Measurements from ENCODE around the gene FXYD4.
"Not testable (repeated sequence)": the region's sequence is repeated elsewhere in the genome, so short reads cannot be mapped to it uniquely, and the experiment has no call there.

FXYD4 gene, protein sequence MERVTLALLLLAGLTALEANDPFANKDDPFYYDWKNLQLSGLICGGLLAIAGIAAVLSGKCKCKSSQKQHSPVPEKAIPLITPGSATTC

DNA sequence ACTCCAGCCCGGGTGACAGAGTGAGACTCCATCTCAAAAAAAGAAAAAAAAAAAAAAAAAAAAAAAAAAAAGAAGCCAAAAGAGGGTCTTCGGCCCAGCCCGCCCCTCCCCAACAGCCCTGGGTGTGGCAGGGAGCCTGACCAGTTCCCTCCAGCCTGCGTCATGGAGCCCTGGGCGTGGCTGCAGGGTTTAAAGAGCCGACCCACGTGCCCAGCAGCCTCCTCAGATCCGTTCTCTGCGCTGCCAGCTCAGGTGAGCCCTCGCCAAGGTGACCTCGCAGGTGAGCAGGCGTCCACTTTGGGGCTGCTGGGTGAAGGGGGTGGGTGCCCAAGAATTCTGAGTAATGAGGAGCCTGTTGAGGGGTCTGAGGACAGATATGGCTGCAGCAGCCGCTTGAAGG, at the start of gene FXYD4:
Gene FXYD4, plus strand, starts transcription at position 219 of the 400 bp plus-strand sequence. CDS start 2,111 bp downstream, outside the sequence.
- no peaks in the 10 kb centered on the region for H3K36me3 ChIP-seq (ENCODE audit: insufficient read depth, low read length)
- no peaks in the 10 kb centered on the region for H3K9me3 ChIP-seq (ENCODE audit: control insufficient read depth, insufficient read depth, low read length)
- H3K9ac ChIP-seq (ENCODE audit: low read depth, low read length), result no peak within 1 kb of the TSS
- H3K4me1 ChIP-seq (ENCODE audit: insufficient read depth, low read length), result no peaks in the 10 kb centered on the region; the same call in none of the 2 replicates

DNA sequence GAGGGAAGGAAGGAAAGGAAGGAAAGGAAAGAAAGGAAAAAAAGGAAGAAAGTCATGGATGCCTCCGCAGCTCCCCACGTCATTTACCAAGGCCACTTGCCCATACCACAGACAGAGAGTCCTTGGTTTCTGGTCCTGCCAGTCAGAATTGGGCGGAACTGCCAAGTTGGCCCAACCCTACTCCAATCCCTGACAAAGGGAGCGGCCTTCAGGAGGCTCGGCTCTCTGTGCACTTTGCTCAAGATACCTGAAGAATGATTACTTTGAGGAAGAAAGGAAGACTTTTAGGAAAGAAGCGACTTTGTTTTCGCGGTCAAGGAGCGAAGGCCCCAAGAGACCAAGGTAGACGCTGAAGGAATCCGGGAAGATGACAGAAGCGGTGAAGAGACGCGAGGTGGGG, 49.1 kb upstream of the FXYD4 start:
- Histone ChIP-seq H3K36me3 (ENCODE audit: insufficient read depth, low read length) (no peaks in the 10 kb centered on the region), H3K9me3 (ENCODE audit: control insufficient read depth, insufficient read depth, low read length) (no peaks in the 10 kb centered on the region), H3K9ac (ENCODE audit: low read depth, low read length) (peak overlapping the region; percentile 41; the same call in 1 of the 2 replicates), H3K4me1 (ENCODE audit: insufficient read depth, low read length) (peaks cover 16% of the 10 kb centered on the region)

- H3K9ac ChIP-seq (ENCODE audit: low read depth, low read length), result peak overlapping the region; percentile 54; the same call in 1 of the 2 replicates
Measured at GRCh38 chr10:43322769-43323168, 48.7 kb upstream of the FXYD4 start.

GRCh38 chr10:43323245-43323644, 48.2 kb upstream of the FXYD4 start:
- Histone ChIP-seq H3K36me3 (ENCODE audit: insufficient read depth, low read length) (no peaks in the 10 kb centered on the region), H3K4me1 (ENCODE audit: insufficient read depth, low read length) (peaks cover 16% of the 10 kb centered on the region), H3K9ac (ENCODE audit: low read depth, low read length) (peak overlapping the region; percentile 54; the same call in 1 of the 2 replicates), H3K9me3 (ENCODE audit: control insufficient read depth, insufficient read depth, low read length) (no peaks in the 10 kb centered on the region)

More at GRCh38 chr10:43322769-43323168, 48.7 kb upstream of the FXYD4 start:
- no peaks in the 10 kb centered on the region for H3K9me3 ChIP-seq (ENCODE audit: control insufficient read depth, insufficient read depth, low read length)
- H3K36me3 ChIP-seq (ENCODE audit: insufficient read depth, low read length), result no peaks in the 10 kb centered on the region
- H3K4me1 ChIP-seq (ENCODE audit: insufficient read depth, low read length), result peaks cover 16% of the 10 kb centered on the region

DNA sequence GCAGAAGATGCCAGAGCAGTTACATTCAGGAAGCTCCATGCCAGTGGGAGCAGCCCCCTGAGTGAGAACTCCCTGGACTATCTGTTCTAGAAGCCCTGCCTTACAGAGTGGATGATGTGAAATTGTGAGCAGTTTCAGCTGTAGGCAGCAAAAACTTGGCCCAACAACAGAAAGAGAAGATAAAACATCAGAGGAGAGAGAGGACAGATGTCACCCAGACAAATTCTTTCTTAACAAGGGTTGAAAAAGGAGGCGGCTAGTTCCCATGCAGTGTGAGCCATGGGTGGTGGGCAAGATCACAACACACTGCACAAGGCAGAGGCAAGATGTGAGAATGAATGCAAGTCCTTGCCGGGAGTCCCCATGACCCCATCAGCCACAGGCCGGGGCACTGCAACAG, 46.6 kb upstream of the FXYD4 start:
- no peak overlapping the region for H3K9ac ChIP-seq (ENCODE audit: low read depth, low read length)
- no peaks in the 10 kb centered on the region for H3K9me3 ChIP-seq (ENCODE audit: control insufficient read depth, insufficient read depth, low read length)
- no peaks in the 10 kb centered on the region for H3K36me3 ChIP-seq (ENCODE audit: insufficient read depth, low read length)

GRCh38 chr10:43327171-43327570, 44.3 kb upstream of the FXYD4 start:
- Histone ChIP-seq H3K9ac (ENCODE audit: low read depth, low read length) (no peak overlapping the region), H3K36me3 (ENCODE audit: insufficient read depth, low read length) (no peaks in the 10 kb centered on the region), H3K9me3 (ENCODE audit: control insufficient read depth, insufficient read depth, low read length) (no peaks in the 10 kb centered on the region), H3K4me1 (ENCODE audit: insufficient read depth, low read length) (peaks cover 3% of the 10 kb centered on the region; the same call in 1 of the 2 replicates)

More for the DNA sequence above, 46.6 kb upstream of the FXYD4 start:
- peaks cover 7% of the 10 kb centered on the region for H3K4me1 ChIP-seq (ENCODE audit: insufficient read depth, low read length)

- H3K9ac ChIP-seq (ENCODE audit: low read depth, low read length), result no peak overlapping the region
- H3K9me3 ChIP-seq (ENCODE audit: control insufficient read depth, insufficient read depth, low read length), result no peaks in the 10 kb centered on the region
- no peaks in the 10 kb centered on the region for H3K36me3 ChIP-seq (ENCODE audit: insufficient read depth, low read length)
- peaks cover 7% of the 10 kb centered on the region; the same call in 1 of the 2 replicates for H3K4me1 ChIP-seq (ENCODE audit: insufficient read depth, low read length)
Measured at GRCh38 chr10:43327986-43328385, 43.5 kb upstream of the FXYD4 start.

GRCh38 chr10:43328810-43329209, 42.6 kb upstream of the FXYD4 start:
- H3K9ac ChIP-seq (ENCODE audit: low read depth, low read length); H3K36me3 ChIP-seq (ENCODE audit: insufficient read depth, low read length); H3K9me3 ChIP-seq (ENCODE audit: control insufficient read depth, insufficient read depth, low read length); H3K4me1 ChIP-seq (ENCODE audit: insufficient read depth, low read length): not testable (repeated sequence)

GRCh38 chr10:43329246-43329885, 42.1 kb upstream of the FXYD4 start:
- H3K9me3 ChIP-seq (ENCODE audit: control insufficient read depth, insufficient read depth, low read length); H3K4me1 ChIP-seq (ENCODE audit: insufficient read depth, low read length); H3K9ac ChIP-seq (ENCODE audit: low read depth, low read length); H3K36me3 ChIP-seq (ENCODE audit: insufficient read depth, low read length): not testable (repeated sequence)

DNA sequence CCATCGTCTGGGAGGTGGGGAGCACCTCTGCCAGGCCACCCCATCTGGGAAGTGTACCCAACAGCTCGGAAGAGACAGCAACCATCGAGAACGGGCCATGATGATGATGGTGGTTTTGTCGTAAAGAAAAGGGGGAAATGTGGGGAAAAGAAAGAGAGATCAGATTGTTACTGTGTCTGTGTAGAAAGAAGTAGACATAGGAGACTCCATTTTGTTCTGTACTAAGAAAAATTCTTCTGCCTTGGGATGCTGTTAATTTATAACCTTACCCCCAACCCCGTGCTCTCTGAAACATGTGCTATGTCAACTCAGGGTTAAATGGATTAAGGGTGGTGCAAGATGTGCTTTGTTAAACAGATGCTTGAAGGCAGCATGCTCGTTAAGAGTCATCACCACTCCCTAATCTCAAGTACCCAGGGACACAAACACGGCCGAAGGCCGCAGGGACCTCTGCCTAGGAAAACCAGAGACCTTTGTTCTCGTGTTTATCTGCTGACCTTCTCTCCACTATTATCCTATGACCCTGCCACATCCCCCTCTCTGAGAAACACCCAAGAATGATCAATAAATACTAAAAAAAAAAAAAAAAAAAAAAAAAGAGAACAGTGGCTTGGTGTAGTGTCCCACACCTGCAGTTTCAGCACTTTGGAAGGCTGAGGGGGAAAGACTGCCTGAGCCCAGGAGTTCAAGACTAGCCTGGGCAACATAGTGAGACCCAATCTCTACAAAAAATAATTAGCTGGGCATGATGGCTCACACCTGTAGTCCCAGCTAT, 41.2 kb upstream of the FXYD4 start:
- H3K4me1 ChIP-seq (ENCODE audit: insufficient read depth, low read length); H3K9me3 ChIP-seq (ENCODE audit: control insufficient read depth, insufficient read depth, low read length); H3K9ac ChIP-seq (ENCODE audit: low read depth, low read length); H3K36me3 ChIP-seq (ENCODE audit: insufficient read depth, low read length): not testable (repeated sequence)

GRCh38 chr10:43330824-43331127, 40.7 kb upstream of the FXYD4 start:
- not testable (repeated sequence) for H3K9me3 ChIP-seq (ENCODE audit: control insufficient read depth, insufficient read depth, low read length); H3K9ac ChIP-seq (ENCODE audit: low read depth, low read length); H3K4me1 ChIP-seq (ENCODE audit: insufficient read depth, low read length); H3K36me3 ChIP-seq (ENCODE audit: insufficient read depth, low read length)

DNA sequence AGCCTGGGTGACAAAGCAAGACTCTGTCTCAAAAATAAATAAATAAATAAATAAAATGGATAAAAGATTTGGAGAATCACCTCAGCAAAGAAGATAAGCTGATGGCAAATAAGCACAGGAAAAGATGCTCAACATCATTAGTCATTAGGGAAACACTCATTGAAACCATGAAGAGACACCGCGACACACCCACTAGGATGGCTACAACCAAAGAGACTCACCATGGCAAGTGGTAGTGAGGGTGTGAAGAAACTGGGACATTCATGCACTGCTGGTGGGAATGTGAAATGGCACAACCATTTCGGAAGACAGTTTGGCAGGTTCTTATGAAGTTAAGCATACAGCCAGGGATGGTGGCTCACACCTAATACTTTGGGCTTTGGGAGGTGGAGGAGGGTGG, 37.8 kb upstream of the FXYD4 start:
- no peaks in the 10 kb centered on the region for H3K9me3 ChIP-seq (ENCODE audit: control insufficient read depth, insufficient read depth, low read length)

GRCh38 chr10:43336061-43336460, 35.4 kb upstream of the FXYD4 start:
- H3K9me3 ChIP-seq (ENCODE audit: control insufficient read depth, insufficient read depth, low read length), result no peaks in the 10 kb centered on the region
- no peaks in the 10 kb centered on the region for H3K36me3 ChIP-seq (ENCODE audit: insufficient read depth, low read length)
- H3K4me1 ChIP-seq (ENCODE audit: insufficient read depth, low read length), result peaks cover 28% of the 10 kb centered on the region
- H3K9ac ChIP-seq (ENCODE audit: low read depth, low read length), result no peak overlapping the region

More for the DNA sequence above, 37.8 kb upstream of the FXYD4 start:
- H3K9ac ChIP-seq (ENCODE audit: low read depth, low read length), result no peak overlapping the region
- H3K36me3 ChIP-seq (ENCODE audit: insufficient read depth, low read length), result no peaks in the 10 kb centered on the region
- peaks cover 22% of the 10 kb centered on the region for H3K4me1 ChIP-seq (ENCODE audit: insufficient read depth, low read length)

DNA sequence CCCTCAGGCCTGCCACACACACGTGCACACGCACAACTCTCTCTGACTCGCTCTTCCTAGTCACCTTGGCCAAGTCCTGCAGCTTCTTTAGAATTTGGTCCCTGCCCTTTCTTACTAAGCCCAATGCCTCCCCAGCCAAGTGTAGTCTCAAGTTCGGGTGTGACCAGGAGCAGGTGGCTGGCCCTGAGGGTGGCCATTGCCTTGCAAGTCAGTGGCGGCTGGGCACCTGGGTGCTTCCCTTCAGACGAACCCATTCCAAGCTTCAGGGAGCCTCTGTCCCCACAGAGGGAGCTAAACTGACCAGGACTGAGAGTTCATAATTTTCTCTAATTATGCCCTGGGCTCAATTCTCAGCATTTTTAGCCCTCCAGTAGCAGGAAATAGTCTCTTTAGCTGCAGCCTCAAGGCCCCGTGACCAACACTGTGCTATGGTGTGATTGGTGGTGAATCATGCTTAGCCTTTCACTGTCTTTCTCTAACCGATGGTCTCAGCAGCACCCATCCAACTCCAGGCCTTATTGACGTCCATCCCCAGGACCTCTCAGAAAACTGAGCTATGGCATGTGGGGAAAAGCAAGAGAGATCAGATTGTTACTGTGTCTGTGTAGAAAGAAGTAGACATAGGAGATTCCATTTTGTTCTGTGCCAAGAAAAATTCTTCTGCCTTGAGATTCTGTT, 34.7 kb upstream of the FXYD4 start:
- H3K9ac ChIP-seq (ENCODE audit: low read depth, low read length), result peak overlapping the region; percentile 7; the same call in 1 of the 2 replicates
- peaks cover 28% of the 10 kb centered on the region for H3K4me1 ChIP-seq (ENCODE audit: insufficient read depth, low read length)

More for the DNA sequence above, 34.7 kb upstream of the FXYD4 start:
- Histone ChIP-seq H3K36me3 (ENCODE audit: insufficient read depth, low read length) (no peaks in the 10 kb centered on the region), H3K9me3 (ENCODE audit: control insufficient read depth, insufficient read depth, low read length) (no peaks in the 10 kb centered on the region)

All from ES-I3 (cell line).